ENCODE data around the gene DLEU7. TPM values are rescaled to one million over a fixed set of nuclear protein-coding genes. Genes with fewer than 3 reads are reported as not detected.

Gene DLEU7
- total and polyA plus RNA-seq, 9 of the 15 experiments (the other 6 are each of a cell fraction or from before 2014, with no cell fraction given) = 0.03 to 0.06 TPM; not detected in 7

DNA sequence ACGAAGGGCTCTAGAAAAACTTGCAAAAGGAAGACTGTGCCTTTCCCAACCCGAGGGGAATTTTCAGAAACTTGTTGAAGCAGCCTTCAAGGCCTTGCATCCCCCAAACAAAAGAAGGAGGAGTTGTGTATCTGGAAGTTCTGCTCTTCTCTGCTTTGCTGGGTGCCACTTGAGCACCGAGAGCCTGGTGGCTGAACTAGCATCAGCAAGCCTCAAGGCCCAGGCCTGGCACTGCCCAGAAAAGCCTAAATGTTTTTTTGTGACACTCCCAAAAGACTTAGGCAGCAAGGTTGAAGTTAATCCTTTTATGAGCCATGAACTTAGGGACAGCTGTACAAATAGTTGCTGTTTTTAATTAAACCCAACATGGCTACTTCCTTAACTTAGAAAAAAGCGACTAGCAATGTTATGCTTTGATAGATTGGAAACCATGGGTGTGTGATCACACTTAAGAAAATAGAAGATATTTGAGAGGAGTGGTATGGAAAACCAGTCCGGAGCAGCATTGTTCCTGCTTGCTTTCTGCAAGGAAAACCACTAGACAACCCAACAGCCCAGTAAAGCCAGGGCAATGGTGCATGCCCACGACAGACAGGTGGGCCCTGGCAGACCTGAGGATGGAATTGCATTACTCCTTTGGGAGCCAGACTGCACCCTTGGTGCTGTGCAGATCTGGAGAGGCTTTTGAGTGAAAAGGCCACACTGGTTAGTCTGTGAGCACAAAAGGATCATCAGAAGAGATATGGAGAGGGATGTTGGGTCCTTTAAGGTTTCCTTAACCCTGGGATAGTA, 788 bp upstream of the DLEU7 start:
- in situ Hi-C loops (cut with MboI) = no loop called here
- TF ChIP-seq BHLHE40 (IDR thresholded peaks at IDR 0.05; ENCODE audit: low read length) = no peak
- TF ChIP-seq, protein P1, sequence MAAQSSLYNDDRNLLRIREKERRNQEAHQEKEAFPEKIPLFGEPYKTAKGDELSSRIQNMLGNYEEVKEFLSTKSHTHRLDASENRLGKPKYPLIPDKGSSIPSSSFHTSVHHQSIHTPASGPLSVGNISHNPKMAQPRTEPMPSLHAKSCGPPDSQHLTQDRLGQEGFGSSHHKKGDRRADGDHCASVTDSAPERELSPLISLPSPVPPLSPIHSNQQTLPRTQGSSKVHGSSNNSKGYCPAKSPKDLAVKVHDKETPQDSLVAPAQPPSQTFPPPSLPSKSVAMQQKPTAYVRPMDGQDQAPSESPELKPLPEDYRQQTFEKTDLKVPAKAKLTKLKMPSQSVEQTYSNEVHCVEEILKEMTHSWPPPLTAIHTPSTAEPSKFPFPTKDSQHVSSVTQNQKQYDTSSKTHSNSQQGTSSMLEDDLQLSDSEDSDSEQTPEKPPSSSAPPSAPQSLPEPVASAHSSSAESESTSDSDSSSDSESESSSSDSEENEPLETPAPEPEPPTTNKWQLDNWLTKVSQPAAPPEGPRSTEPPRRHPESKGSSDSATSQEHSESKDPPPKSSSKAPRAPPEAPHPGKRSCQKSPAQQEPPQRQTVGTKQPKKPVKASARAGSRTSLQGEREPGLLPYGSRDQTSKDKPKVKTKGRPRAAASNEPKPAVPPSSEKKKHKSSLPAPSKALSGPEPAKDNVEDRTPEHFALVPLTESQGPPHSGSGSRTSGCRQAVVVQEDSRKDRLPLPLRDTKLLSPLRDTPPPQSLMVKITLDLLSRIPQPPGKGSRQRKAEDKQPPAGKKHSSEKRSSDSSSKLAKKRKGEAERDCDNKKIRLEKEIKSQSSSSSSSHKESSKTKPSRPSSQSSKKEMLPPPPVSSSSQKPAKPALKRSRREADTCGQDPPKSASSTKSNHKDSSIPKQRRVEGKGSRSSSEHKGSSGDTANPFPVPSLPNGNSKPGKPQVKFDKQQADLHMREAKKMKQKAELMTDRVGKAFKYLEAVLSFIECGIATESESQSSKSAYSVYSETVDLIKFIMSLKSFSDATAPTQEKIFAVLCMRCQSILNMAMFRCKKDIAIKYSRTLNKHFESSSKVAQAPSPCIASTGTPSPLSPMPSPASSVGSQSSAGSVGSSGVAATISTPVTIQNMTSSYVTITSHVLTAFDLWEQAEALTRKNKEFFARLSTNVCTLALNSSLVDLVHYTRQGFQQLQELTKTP (IDR thresholded peaks at IDR 0.05; ENCODE audit: low read depth in 1 of 2, partially characterized antibody in 2 of 2) = no peak
- TF ChIP-seq MTF1 (CRISPR knock-in tag; IDR thresholded peaks at IDR 0.05; ENCODE audit: borderline replicate concordance) = no peak
- TF ChIP-seq HOXB6 (CRISPR knock-in tag; IDR thresholded peaks at IDR 0.05; ENCODE audit: borderline replicate concordance) = no peak
- TF ChIP-seq C11orf30 (IDR thresholded peaks at IDR 0.05; ENCODE audit: low read depth) = no peak
- TF ChIP-seq, protein P2, sequence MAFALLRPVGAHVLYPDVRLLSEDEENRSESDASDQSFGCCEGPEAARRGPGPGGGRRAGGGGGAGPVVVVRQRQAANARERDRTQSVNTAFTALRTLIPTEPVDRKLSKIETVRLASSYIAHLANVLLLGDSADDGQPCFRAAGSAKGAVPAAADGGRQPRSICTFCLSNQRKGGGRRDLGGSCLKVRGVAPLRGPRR (CRISPR knock-in tag; IDR thresholded peaks at IDR 0.05) = no peak
- TF ChIP-seq, protein P3, sequence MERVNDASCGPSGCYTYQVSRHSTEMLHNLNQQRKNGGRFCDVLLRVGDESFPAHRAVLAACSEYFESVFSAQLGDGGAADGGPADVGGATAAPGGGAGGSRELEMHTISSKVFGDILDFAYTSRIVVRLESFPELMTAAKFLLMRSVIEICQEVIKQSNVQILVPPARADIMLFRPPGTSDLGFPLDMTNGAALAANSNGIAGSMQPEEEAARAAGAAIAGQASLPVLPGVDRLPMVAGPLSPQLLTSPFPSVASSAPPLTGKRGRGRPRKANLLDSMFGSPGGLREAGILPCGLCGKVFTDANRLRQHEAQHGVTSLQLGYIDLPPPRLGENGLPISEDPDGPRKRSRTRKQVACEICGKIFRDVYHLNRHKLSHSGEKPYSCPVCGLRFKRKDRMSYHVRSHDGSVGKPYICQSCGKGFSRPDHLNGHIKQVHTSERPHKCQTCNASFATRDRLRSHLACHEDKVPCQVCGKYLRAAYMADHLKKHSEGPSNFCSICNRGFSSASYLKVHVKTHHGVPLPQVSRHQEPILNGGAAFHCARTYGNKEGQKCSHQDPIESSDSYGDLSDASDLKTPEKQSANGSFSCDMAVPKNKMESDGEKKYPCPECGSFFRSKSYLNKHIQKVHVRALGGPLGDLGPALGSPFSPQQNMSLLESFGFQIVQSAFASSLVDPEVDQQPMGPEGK (CRISPR knock-in tag; IDR thresholded peaks at IDR 0.05; ENCODE audit: borderline replicate concordance) = no peak
- no peak for TF ChIP-seq ZBED1 (IDR thresholded peaks at IDR 0.05)
- TF ChIP-seq KLF1 (tag; IDR thresholded peaks at IDR 0.05) = no peak
- TF ChIP-seq TRIM24 (IDR thresholded peaks at IDR 0.05) = no peak
- TF ChIP-seq KDM2B (CRISPR knock-in tag; IDR thresholded peaks at IDR 0.05) = no peak
- TF ChIP-seq, protein P4, sequence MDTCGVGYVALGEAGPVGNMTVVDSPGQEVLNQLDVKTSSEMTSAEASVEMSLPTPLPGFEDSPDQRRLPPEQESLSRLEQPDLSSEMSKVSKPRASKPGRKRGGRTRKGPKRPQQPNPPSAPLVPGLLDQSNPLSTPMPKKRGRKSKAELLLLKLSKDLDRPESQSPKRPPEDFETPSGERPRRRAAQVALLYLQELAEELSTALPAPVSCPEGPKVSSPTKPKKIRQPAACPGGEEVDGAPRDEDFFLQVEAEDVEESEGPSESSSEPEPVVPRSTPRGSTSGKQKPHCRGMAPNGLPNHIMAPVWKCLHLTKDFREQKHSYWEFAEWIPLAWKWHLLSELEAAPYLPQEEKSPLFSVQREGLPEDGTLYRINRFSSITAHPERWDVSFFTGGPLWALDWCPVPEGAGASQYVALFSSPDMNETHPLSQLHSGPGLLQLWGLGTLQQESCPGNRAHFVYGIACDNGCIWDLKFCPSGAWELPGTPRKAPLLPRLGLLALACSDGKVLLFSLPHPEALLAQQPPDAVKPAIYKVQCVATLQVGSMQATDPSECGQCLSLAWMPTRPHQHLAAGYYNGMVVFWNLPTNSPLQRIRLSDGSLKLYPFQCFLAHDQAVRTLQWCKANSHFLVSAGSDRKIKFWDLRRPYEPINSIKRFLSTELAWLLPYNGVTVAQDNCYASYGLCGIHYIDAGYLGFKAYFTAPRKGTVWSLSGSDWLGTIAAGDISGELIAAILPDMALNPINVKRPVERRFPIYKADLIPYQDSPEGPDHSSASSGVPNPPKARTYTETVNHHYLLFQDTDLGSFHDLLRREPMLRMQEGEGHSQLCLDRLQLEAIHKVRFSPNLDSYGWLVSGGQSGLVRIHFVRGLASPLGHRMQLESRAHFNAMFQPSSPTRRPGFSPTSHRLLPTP (IDR thresholded peaks at IDR 0.05; ENCODE audit: borderline replicate concordance, extremely low read depth, insufficient read length) = no peak
- TF ChIP-seq GABPB2 (CRISPR knock-in tag; conservative IDR thresholded peaks at IDR 0.05) = no peak

More for the DNA sequence above, 788 bp upstream of the DLEU7 start:
- H4K20me1 ChIP-seq (replicated peaks; ENCODE audit: control insufficient read depth, insufficient read depth, low read length) = no peaks in the 10 kb centered on the region
- POLR2A ChIA-PET = no interaction called here
- H3K36me3 ChIP-seq (ENCODE audit: control insufficient read depth, insufficient read depth, low read length) = no peaks in the 10 kb centered on the region
- CTCF ChIA-PET (ENCODE audit: low intra/inter-chr PET ratio) = no interaction called here
- no peak overlapping the region for H3K4me3 ChIP-seq
- no peak for FAIRE-seq
- no peaks in the 10 kb centered on the region for H3K4me1 ChIP-seq (replicated peaks in 1 of 2; ENCODE audit: control insufficient read depth in 2 of 2, insufficient read depth in 2 of 2, low read length in 2 of 2)
- no peak overlapping the region for H2AFZ ChIP-seq (ENCODE audit: low read depth, low read length)
- no peaks in the 10 kb centered on the region for H3K79me2 ChIP-seq (ENCODE audit: control insufficient read depth, insufficient read depth, low read length)
- no peaks in the 10 kb centered on the region for H3K9me1 ChIP-seq (ENCODE audit: control insufficient read depth, insufficient read depth, low read length)
- H3K4me2 ChIP-seq (ENCODE audit: insufficient read depth, low read length) = no peak overlapping the region
- DNase-seq (ENCODE audit: extremely low read depth in 1 of 4, low spot score in 3 of 4) = no peak
- no peak for ATAC-seq
- no peak overlapping the region for H3K9ac ChIP-seq (ENCODE audit: insufficient read depth in 1 of 2, low read depth in 2 of 2, low read length in 2 of 2)
- no peaks in the 10 kb centered on the region; a peak in 2 of 5 replicates for H3K27me3 ChIP-seq (ENCODE audit: control insufficient read depth in 2 of 2, insufficient read depth in 2 of 2, low read length in 2 of 2)
- BruUV-seq (replicated peaks) = no TSS peak
- WGBS (ENCODE audit: insufficient coverage, low coverage, missing lambda C conversion rate) = 4% methylated on average over 6 of the region's 6 CpGs
- no peaks in the 10 kb centered on the region for H3K9me3 ChIP-seq (replicated peaks; ENCODE audit: control insufficient read depth, insufficient read depth, low read depth, low read length)
- H3K27ac ChIP-seq (ENCODE audit: extremely low read depth, low read depth, low read length) = no peak overlapping the region
- intact Hi-C loops (cut with micrococcal nuclease) = no loop called here

All from K562 (cell line).